ENCODE measurements around the gene MAPKAPK3. TPM values are rescaled to one million over a fixed set of nuclear protein-coding genes. Genes with fewer than 3 reads are reported as not detected.

Gene MAPKAPK3
- total and polyA plus RNA-seq, 8 donors: 15.8 to 30.6 (median 23.1) TPM

- no peaks in the 10 kb centered on the region for H3K9me3 ChIP-seq
- H3K36me3 ChIP-seq: no peaks in the 10 kb centered on the region
- H3K27ac ChIP-seq: peak overlapping the region in 1 of 4 donors; percentile 44
- intact Hi-C loops (cut with DNase I): loop anchor here in 2 of 3 donors (5.0 to 10.0 kb wide), 2 partner anchors 751 to 753 kb away; no protein-coding TSS in a partner anchor
- peak in 1 of 6 donors; percentile 7 for DNase-seq
- H3K27me3 ChIP-seq: no peaks in the 10 kb centered on the region
- no peak for FAIRE-seq
- TF ChIP-seq CTCF (IDR thresholded peaks at IDR 0.05): no peak
- H3K4me1 ChIP-seq: peaks cover 0 to 8% (median 3%) of the 10 kb centered on the region in 3 donors
- peak in 3 of 4 donors; percentile 12 to 49 (median 14) for ATAC-seq
- 32 to 35% methylated on average over 6 of the region's 6 CpGs for WGBS, 2 donors
- H3K4me3 ChIP-seq: no peak overlapping the region
These were observed 7.0 kb downstream of the MAPKAPK3 start for GRCh38 chr3:50623840-50624474.

GRCh38 chr3:50624634-50625033 lies 7.7 kb downstream of the MAPKAPK3 start:
- H3K36me3 ChIP-seq: no peaks in the 10 kb centered on the region
- DNase-seq: peak in 1 of 6 donors; percentile 11
- H3K27ac ChIP-seq: peak overlapping the region in 1 of 4 donors; percentile 44
- ATAC-seq: peak in 3 of 4 donors; percentile 23 to 78 (median 41)
- TF ChIP-seq CTCF (IDR thresholded peaks at IDR 0.05): no peak
- WGBS, 2 donors: 79 to 81% methylated on average over 2 of the region's 2 CpGs
- H3K4me1 ChIP-seq: peaks cover 0 to 7% (median 3%) of the 10 kb centered on the region in 3 donors
- no peak overlapping the region for H3K4me3 ChIP-seq
- no peak for FAIRE-seq
- H3K9me3 ChIP-seq: no peaks in the 10 kb centered on the region
- no peaks in the 10 kb centered on the region for H3K27me3 ChIP-seq
- intact Hi-C loops (cut with DNase I): loop anchor here in 2 of 3 donors (5.0 to 10.0 kb wide), 2 partner anchors 750 to 753 kb away; no protein-coding TSS in a partner anchor

GRCh38 chr3:50625231-50626182 lies 8.6 kb downstream of the MAPKAPK3 start:
- Histone ChIP-seq H3K4me3 (no peak overlapping the region), H3K27me3 (no peaks in the 10 kb centered on the region), H3K9me3 (no peaks in the 10 kb centered on the region), H3K4me1 (peaks cover 0 to 7% (median 3%) of the 10 kb centered on the region in 3 donors), H3K27ac (no peak overlapping the region), H3K36me3 (no peaks in the 10 kb centered on the region)
- FAIRE-seq (no peak), DNase-seq (peak in 1 of 6 donors; percentile 33), ATAC-seq (no peak)
- intact Hi-C loops (cut with DNase I): loop anchor here in 1 of 3 donors (10.0 kb wide), 1 partner anchor 749 kb away; no protein-coding TSS in a partner anchor
- no peak for TF ChIP-seq CTCF (IDR thresholded peaks at IDR 0.05)
- 81 to 84% methylated on average over 18 of the region's 18 CpGs for WGBS, 2 donors

GRCh38 chr3:50626401-50626800 lies 9.4 kb downstream of the MAPKAPK3 start:
- FAIRE-seq (no peak), ATAC-seq (no peak)
- 90 to 97% methylated on average over 3 of the region's 3 CpGs for WGBS, 2 donors

More at GRCh38 chr3:50626401-50626800, 9.4 kb downstream of the MAPKAPK3 start:
- intact Hi-C loops (cut with DNase I): loop anchor here in 1 of 3 donors (10.0 kb wide), 1 partner anchor 748 kb away; no protein-coding TSS in a partner anchor
- peaks cover 0 to 7% (median 3%) of the 10 kb centered on the region in 3 donors for H3K4me1 ChIP-seq
- H3K27ac ChIP-seq: no peak overlapping the region
- no peak for DNase-seq
- no peak for TF ChIP-seq CTCF (IDR thresholded peaks at IDR 0.05)
- H3K36me3 ChIP-seq: no peaks in the 10 kb centered on the region
- H3K9me3 ChIP-seq: no peaks in the 10 kb centered on the region
- H3K27me3 ChIP-seq: no peaks in the 10 kb centered on the region
- H3K4me3 ChIP-seq: no peak overlapping the region
